ENCODE results near the gene PITPNM2. TPM values are rescaled to one million over a fixed set of nuclear protein-coding genes. Genes with fewer than 3 reads are reported as not detected.

PITPNM2 gene
- polyA plus RNA-seq, 1 of the 3 experiments (the other 2 are of a cell fraction): 3.7 TPM

GRCh38 chr12:123199936-123200335 is 49.0 kb upstream of the PITPNM2 start:
- WGBS (ENCODE audit: low lambda C conversion rate): 87% methylated on average over 3 of the region's 3 CpGs
- peaks cover 18 to 48% of the 10 kb centered on the region in 2 experiments for H3K36me3 ChIP-seq (replicated peaks in 1 of 2; ENCODE audit: control insufficient read depth in 1 of 2, insufficient read depth in 2 of 2, low read length in 1 of 2)
- no peak for DNase-seq
- H2AFZ ChIP-seq (ENCODE audit: low read depth): no peak overlapping the region
- no peaks in the 10 kb centered on the region for H3K9me3 ChIP-seq
- no peak for TF ChIP-seq ELF1 (IDR thresholded peaks at IDR 0.05)
- TF ChIP-seq TAF1 (IDR thresholded peaks at IDR 0.05; ENCODE audit: borderline replicate concordance, low read depth, low read length): no peak
- no peak for TF ChIP-seq RXRA (IDR thresholded peaks at IDR 0.05; ENCODE audit: borderline replicate concordance, low read depth)
- TF ChIP-seq YY1 (IDR thresholded peaks at IDR 0.05; ENCODE audit: low read depth): no peak
- TF ChIP-seq ZBTB33 (IDR thresholded peaks at IDR 0.05; ENCODE audit: borderline replicate concordance, low read depth): no peak
- no peak for TF ChIP-seq FOXM1 (IDR thresholded peaks at IDR 0.05; ENCODE audit: low read depth)
- no peak for TF ChIP-seq RFX5 (IDR thresholded peaks at IDR 0.05; ENCODE audit: low read length)
- TF ChIP-seq NRF1 (IDR thresholded peaks at IDR 0.05; ENCODE audit: low read depth, low read length): no peak
- TF ChIP-seq PBX3 (IDR thresholded peaks at IDR 0.05): no peak
- TF ChIP-seq IRF3 (IDR thresholded peaks at IDR 0.05; ENCODE audit: low read depth, low read length): no peak
- no peak for TF ChIP-seq TCF12 (IDR thresholded peaks at IDR 0.05)
- no peak for TF ChIP-seq USF1 (IDR thresholded peaks at IDR 0.05; ENCODE audit: borderline replicate concordance, low read depth)
- TF ChIP-seq REST (IDR thresholded peaks at IDR 0.05; ENCODE audit: low read depth, low read length): no peak
- TF ChIP-seq SIN3A (IDR thresholded peaks at IDR 0.05; ENCODE audit: borderline replicate concordance, low read depth, low read length): no peak
- no peak for TF ChIP-seq FOXJ3 (CRISPR knock-in tag; IDR thresholded peaks at IDR 0.05)
- no peak for TF ChIP-seq MAX (IDR thresholded peaks at IDR 0.05; ENCODE audit: low read depth)
- no peaks in the 10 kb centered on the region for H3K79me2 ChIP-seq (ENCODE audit: insufficient read depth)
- H3K9me2 ChIP-seq: no peaks in the 10 kb centered on the region
- no peaks in the 10 kb centered on the region for H4K20me1 ChIP-seq (ENCODE audit: insufficient read depth)
- H3K27ac ChIP-seq (ENCODE audit: low read depth in 2 of 2, low read length in 1 of 2): no peak overlapping the region
- ChIA-PET CTCF (no interaction called here), POLR2A (no interaction called here)
- no peak overlapping the region for H3K4me3 ChIP-seq (ENCODE audit: low read depth in 2 of 2, low read length in 1 of 2)
- no peaks in the 10 kb centered on the region for H3F3A ChIP-seq (replicated peaks; ENCODE audit: insufficient read depth)
- H3K9ac ChIP-seq: no peak overlapping the region
- H3K4me2 ChIP-seq: no peak overlapping the region
- no peaks in the 10 kb centered on the region for H3K4me1 ChIP-seq (ENCODE audit: control insufficient read depth in 1 of 2, insufficient read depth in 2 of 2, low read depth in 1 of 2, low read length in 1 of 2)
- no peaks in the 10 kb centered on the region for H3K27me3 ChIP-seq (ENCODE audit: insufficient read depth)

All from SK-N-SH (cell line).